ENCODE measurements around the gene ZFYVE1.

The ZFYVE1 gene

DNA sequence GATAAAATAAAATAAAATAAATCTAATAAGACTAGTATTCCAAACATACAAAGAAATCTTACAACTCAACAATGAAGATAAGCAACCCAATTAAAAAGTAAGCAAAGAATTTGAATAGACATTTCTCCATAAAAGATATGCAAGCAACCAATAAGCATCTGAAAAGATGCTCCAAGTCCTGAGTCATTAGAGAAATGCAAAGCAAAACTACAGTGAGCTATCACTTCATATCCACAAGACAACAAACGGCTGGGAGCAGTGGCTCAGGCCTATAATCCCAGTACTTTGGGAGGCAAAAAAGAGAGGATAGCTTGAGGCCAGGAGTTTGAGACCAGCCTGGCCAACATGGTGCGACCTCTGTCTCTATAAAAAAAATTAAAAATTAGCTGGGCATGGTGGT, 26.8 kb downstream of the ZFYVE1 start:
- in situ Hi-C loops (cut with HindIII; ENCODE audit: low sequenced_read_pairs) = no loop called here
- no peak for DNase-seq (ENCODE audit: low read depth, low spot score)
- no peak for TF ChIP-seq CTCF (IDR thresholded peaks at IDR 0.05; ENCODE audit: low read depth, low read length)
- H3K4me3 ChIP-seq (ENCODE audit: low read depth, low read length) = no peak overlapping the region

DNA sequence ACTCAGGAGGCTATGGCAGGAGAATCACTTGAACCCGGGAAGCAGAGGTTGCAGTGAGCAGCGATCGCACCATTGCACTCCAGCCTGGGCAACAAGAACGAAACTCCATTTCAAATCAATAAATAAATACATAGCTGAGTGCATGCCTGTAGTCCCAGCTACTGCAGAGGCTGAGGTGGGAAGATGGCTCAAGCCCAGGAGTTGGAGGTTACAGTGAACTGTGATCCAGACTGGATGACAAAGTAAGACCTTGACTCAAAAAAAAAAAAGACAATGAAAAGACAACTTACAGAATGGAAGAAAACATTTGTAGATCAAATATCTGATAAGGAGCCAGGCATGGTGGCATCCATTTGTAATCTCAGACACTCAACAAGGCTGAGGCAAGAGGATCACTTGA, 27.6 kb downstream of the ZFYVE1 start:
- no peak for DNase-seq (ENCODE audit: low read depth, low spot score)
- in situ Hi-C loops (cut with HindIII; ENCODE audit: low sequenced_read_pairs) = no loop called here
- no peak for TF ChIP-seq CTCF (IDR thresholded peaks at IDR 0.05; ENCODE audit: low read depth, low read length)
- H3K4me3 ChIP-seq (ENCODE audit: low read depth, low read length) = no peak overlapping the region

DNA sequence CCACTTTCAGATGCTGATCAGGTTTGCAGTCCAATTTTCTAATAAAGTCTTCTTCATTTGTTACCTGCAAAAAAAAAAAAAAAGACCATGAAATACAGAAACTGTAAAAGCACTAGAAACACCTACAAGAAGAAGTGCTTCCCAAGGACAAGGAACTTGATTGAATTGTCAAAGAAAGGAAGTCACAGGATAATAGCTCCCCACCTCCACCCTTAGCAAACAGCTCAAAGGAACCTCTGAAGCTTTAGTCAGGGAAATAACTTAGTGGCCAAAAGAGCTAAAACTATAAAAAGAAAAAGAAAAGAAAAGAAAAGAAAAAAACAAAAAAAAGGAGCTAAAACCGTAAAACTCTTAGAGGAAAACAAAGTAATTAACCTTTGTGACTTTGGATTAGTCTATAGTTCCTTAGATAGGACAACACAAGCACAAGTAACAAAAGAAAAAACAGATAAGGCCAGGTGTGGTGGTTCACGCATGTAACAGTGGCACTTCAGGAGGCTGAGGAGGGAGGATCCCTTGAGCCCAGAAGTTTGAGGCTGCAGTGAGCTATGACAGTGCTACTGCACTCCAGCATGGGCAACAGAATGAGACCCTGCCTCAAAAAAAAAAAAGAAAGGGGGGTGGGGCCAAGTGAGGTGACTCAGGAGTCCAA, 28.5 kb downstream of the ZFYVE1 start:
- in situ Hi-C loops (cut with HindIII; ENCODE audit: low sequenced_read_pairs) = no loop called here
- TF ChIP-seq CTCF (IDR thresholded peaks at IDR 0.05; ENCODE audit: low read depth, low read length) = no peak
- no peak for DNase-seq (ENCODE audit: low read depth, low spot score)

GRCh38 chr14:72996916-72997315, 30.0 kb downstream of the ZFYVE1 start:
- in situ Hi-C loops (cut with HindIII; ENCODE audit: low sequenced_read_pairs) = no loop called here
- no peak for DNase-seq (ENCODE audit: low read depth, low spot score)
- no peak overlapping the region for H3K4me3 ChIP-seq (ENCODE audit: low read depth, low read length)
- TF ChIP-seq CTCF (IDR thresholded peaks at IDR 0.05; ENCODE audit: low read depth, low read length) = no peak

More for the DNA sequence above, 28.5 kb downstream of the ZFYVE1 start:
- no peak overlapping the region for H3K4me3 ChIP-seq (ENCODE audit: low read depth, low read length)

- H3K4me3 ChIP-seq (ENCODE audit: low read depth, low read length) = no peak overlapping the region
- in situ Hi-C loops (cut with HindIII; ENCODE audit: low sequenced_read_pairs) = no loop called here
- no peak for TF ChIP-seq CTCF (IDR thresholded peaks at IDR 0.05; ENCODE audit: low read depth, low read length)
- DNase-seq (ENCODE audit: low read depth, low spot score) = no peak
Observed at GRCh38 chr14:72990171-72990570, 36.7 kb downstream of the ZFYVE1 start.

- no peak overlapping the region for H3K4me3 ChIP-seq (ENCODE audit: low read depth, low read length)
- in situ Hi-C loops (cut with HindIII; ENCODE audit: low sequenced_read_pairs) = no loop called here
- no peak for TF ChIP-seq CTCF (IDR thresholded peaks at IDR 0.05; ENCODE audit: low read depth, low read length)
- DNase-seq (ENCODE audit: low read depth, low spot score) = no peak
Observed at GRCh38 chr14:72986857-72987256, 40.0 kb downstream of the ZFYVE1 start.
